ENCODE results near the gene ARID1B. TPM values are rescaled to one million over a fixed set of nuclear protein-coding genes. Genes with fewer than 3 reads are reported as not detected.

ARID1B gene
- total RNA-seq, 2 donors from 2014 or later = 65.1 to 99.4 TPM

DNA sequence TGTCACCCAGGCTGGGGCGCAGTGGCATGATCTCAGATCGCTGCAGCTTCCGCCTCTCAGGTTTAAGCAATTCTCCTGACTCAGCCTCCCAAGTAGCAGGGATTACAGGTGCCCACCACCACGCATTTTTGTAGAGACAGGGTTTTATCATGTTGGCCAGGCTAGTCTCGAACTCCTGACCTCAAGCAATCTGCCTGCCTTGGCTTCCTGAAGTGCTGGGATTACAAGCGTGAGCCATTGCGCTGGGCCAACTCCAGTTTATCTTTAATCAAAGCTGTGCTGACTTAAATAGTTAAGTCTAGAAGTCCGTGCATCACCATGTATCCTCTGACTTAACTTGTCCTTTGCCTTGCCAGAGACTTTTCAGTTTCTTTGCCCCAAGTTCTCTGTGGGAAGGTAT is 321.8 kb downstream of the ARID1B start:
- intact Hi-C loops (cut with DNase I) = no loop called here
- DNase-seq (ENCODE audit: low spot score) = no peak
- 86% methylated on average over 8 of the region's 8 CpGs for WGBS

DNA sequence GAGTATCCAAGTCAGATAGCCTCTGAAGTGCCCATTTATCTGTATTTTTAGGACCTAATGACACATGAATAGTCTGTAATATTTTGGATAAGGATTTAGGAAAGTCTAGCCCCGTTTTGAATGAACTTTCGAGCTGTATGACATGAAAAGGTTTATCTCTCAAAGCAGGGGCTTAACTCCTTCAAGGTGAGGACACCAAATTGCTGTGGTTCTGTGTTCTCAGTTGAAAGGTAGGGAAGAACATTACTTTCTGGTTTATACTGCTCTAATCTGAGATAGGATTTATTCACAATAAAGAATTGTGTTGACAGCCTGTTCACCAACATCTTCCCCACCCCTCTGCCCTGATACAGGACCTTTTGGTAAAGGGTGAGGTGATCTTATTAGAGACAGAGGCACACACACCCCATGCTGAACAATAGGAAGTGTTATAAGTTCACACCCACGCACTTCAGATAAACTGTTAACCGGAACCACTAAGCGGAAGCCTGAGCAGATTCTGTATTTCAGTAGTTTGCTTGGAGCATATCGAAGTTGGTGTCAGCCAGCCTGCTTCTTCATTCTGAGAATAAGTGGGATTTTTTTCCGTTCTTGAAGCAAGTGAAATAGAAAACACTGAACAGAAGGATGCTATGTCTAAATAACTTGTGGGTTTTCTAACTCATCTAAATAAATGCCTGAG is 322.9 kb downstream of the ARID1B start:
- no peak for DNase-seq (ENCODE audit: low spot score)
- H3K27me3 ChIP-seq (replicated peaks; ENCODE audit: insufficient read depth) = no peaks in the 10 kb centered on the region
- intact Hi-C loops (cut with DNase I) = no loop called here
- 74% methylated on average over 7 of the region's 7 CpGs for WGBS
- TF ChIP-seq POLR2A (IDR thresholded peaks at IDR 0.05) (no peak), POLR2AphosphoS5 (IDR thresholded peaks at IDR 0.05) (no peak)
- TF ChIP-seq, protein P1, sequence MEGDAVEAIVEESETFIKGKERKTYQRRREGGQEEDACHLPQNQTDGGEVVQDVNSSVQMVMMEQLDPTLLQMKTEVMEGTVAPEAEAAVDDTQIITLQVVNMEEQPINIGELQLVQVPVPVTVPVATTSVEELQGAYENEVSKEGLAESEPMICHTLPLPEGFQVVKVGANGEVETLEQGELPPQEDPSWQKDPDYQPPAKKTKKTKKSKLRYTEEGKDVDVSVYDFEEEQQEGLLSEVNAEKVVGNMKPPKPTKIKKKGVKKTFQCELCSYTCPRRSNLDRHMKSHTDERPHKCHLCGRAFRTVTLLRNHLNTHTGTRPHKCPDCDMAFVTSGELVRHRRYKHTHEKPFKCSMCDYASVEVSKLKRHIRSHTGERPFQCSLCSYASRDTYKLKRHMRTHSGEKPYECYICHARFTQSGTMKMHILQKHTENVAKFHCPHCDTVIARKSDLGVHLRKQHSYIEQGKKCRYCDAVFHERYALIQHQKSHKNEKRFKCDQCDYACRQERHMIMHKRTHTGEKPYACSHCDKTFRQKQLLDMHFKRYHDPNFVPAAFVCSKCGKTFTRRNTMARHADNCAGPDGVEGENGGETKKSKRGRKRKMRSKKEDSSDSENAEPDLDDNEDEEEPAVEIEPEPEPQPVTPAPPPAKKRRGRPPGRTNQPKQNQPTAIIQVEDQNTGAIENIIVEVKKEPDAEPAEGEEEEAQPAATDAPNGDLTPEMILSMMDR (IDR thresholded peaks at IDR 0.05) = no peak
- H3K27ac ChIP-seq = no peak overlapping the region
- H3K9me3 ChIP-seq = no peaks in the 10 kb centered on the region
- H3K4me3 ChIP-seq = no peak overlapping the region
- H3K36me3 ChIP-seq = no peaks in the 10 kb centered on the region
- H3K4me1 ChIP-seq (replicated peaks) = no peaks in the 10 kb centered on the region

More for the DNA sequence above, 321.8 kb downstream of the ARID1B start:
- TF ChIP-seq POLR2A (IDR thresholded peaks at IDR 0.05) = no peak
- H3K4me1 ChIP-seq (replicated peaks) = no peaks in the 10 kb centered on the region
- H3K9me3 ChIP-seq = no peaks in the 10 kb centered on the region
- no peaks in the 10 kb centered on the region for H3K27me3 ChIP-seq (replicated peaks; ENCODE audit: insufficient read depth)
- H3K4me3 ChIP-seq = no peak overlapping the region
- H3K27ac ChIP-seq = no peak overlapping the region
- H3K36me3 ChIP-seq = no peaks in the 10 kb centered on the region

DNA sequence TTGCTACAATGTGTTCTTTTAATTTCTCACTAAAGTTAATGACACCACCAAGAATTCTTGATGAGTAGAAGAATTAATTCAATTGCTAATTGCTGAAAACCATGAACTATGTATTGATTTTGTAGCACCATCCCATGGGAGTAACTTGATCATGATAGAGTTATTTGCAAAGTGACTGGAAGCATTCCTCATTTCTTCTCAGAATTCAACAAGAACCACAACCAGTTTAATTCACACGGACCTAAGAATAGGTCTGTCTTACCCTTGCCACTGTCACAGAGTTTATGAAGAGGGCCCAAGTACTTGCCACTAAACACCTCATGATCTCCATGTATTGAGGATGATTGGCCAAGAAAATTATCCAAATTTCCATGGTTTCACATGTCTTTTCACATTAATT is 324.0 kb downstream of the ARID1B start:
- WGBS = 79% methylated on average over 1 of the region's 1 CpG
- Histone ChIP-seq H3K4me1 (replicated peaks) (no peaks in the 10 kb centered on the region), H3K4me3 (no peak overlapping the region), H3K27me3 (replicated peaks; ENCODE audit: insufficient read depth) (no peaks in the 10 kb centered on the region), H3K36me3 (no peaks in the 10 kb centered on the region), H3K27ac (no peak overlapping the region), H3K9me3 (no peaks in the 10 kb centered on the region)
- DNase-seq (ENCODE audit: low spot score) = no peak
- intact Hi-C loops (cut with DNase I) = no loop called here
- TF ChIP-seq, protein P1 (IDR thresholded peaks at IDR 0.05) = no peak
- no peak for TF ChIP-seq POLR2A (IDR thresholded peaks at IDR 0.05)
- TF ChIP-seq POLR2AphosphoS5 (IDR thresholded peaks at IDR 0.05) = no peak

DNA sequence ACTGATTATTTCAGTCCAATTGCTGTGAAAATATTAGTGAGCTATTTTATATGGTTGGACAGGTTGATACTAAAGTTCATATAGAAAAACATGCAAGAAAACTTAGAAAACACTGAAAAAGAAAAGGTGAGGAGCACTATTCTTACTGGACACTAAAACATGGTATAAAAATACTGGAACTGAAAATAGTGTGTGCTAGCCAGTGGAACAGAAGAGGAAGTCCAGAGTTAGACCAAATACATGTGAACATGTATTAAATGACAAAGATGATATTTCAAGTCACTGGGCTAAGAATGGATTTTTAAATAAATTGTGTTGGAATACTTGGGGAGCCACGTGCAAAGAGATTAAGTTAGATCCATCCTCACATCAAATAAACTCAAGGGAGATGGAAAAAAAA is 327.6 kb downstream of the ARID1B start:
- Histone ChIP-seq H3K4me1 (replicated peaks) (no peaks in the 10 kb centered on the region), H3K27ac (no peak overlapping the region), H3K27me3 (replicated peaks; ENCODE audit: insufficient read depth) (no peaks in the 10 kb centered on the region), H3K36me3 (no peaks in the 10 kb centered on the region), H3K9me3 (no peaks in the 10 kb centered on the region), H3K4me3 (no peak overlapping the region)
- 74% methylated on average over 1 of the region's 1 CpG for WGBS
- TF ChIP-seq POLR2AphosphoS5 (IDR thresholded peaks at IDR 0.05) (no peak), POLR2A (IDR thresholded peaks at IDR 0.05) (no peak)
- TF ChIP-seq, protein P1 (IDR thresholded peaks at IDR 0.05) = no peak
- intact Hi-C loops (cut with DNase I) = no loop called here
- DNase-seq (ENCODE audit: low spot score) = no peak

DNA sequence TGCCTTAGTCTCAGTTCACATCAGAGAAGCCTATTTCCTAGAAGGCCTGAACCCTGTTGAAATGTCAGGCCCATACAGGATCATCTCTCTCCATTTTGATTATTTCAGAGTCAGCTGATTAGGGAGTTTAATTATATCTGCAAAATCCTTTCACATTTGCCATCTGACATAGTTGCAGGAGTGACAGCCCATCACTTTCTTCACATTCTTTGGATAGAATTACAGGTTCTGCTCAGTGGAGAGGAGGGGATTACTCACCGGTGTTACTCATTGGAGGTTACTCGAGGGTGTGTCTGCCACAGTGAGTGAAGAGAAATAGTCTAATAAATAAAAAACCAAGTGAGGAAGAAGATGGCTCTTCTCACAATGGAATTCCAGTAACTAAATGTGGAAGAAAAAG is 329.3 kb downstream of the ARID1B start:
- Histone ChIP-seq H3K36me3 (no peaks in the 10 kb centered on the region), H3K4me3 (no peak overlapping the region), H3K4me1 (replicated peaks) (no peaks in the 10 kb centered on the region), H3K27ac (no peak overlapping the region), H3K27me3 (replicated peaks; ENCODE audit: insufficient read depth) (no peaks in the 10 kb centered on the region), H3K9me3 (no peaks in the 10 kb centered on the region)
- no peak for TF ChIP-seq POLR2A (IDR thresholded peaks at IDR 0.05)
- TF ChIP-seq, protein P1 (IDR thresholded peaks at IDR 0.05) = no peak
- no peak for TF ChIP-seq POLR2AphosphoS5 (IDR thresholded peaks at IDR 0.05)
- intact Hi-C loops (cut with DNase I) = no loop called here
- no peak for DNase-seq (ENCODE audit: low spot score)
- WGBS = 84% methylated on average over 2 of the region's 2 CpGs

Measured in prostate gland (tissue), 2 donors.